Ovary (tissue), 9 donors: ENCODE measurements around the gene CFAP100. TPM values are rescaled to one million over a fixed set of nuclear protein-coding genes. Genes with fewer than 3 reads are reported as not detected.

Experiments used
- DNase-seq, 5 donors: peaks; one replicate each; pipeline ENCODE4 v3.0.0-alpha.2; 2019 to 2020
- H3K27ac ChIP-seq, 2 donors: fragments of 200-600 bp; one replicate each; pipeline versions ENCODE4 v1.5.1 to v1.8.0; 2019 to 2022
- H3K27me3 ChIP-seq: fragments of 200-600 bp; one replicate; pipeline ENCODE4 v1.8.0; 2022
- H3K36me3 ChIP-seq: fragments of 200-600 bp; sonication (generic); one replicate; pipeline ENCODE4 v1.5.1; 2019
- H3K4me1 ChIP-seq: one replicate; pipeline ENCODE4 v1.8.1; 2013; ENCODE audit warnings: mild to moderate bottlenecking, moderate library complexity; ENCODE audit not compliant: insufficient read depth
- H3K4me3 ChIP-seq: fragments of 200-600 bp; sonication (generic); one replicate; pipeline ENCODE4 v1.5.1; 2017
- H3K9me3 ChIP-seq, 2 donors: fragments of 200-600 bp in 1 of 2; sonication (generic) in 1 of 2; one replicate each; pipeline versions ENCODE4 v1.5.1 to v1.8.1; 2013 to 2019; ENCODE audit warnings: mild to moderate bottlenecking in 1 of 2, moderate library complexity in 1 of 2
- EP300 ChIP-seq: sonication (generic); formaldehyde crosslinking; IDR thresholded peaks from one replicate; pipeline ENCODE4 v1.6.1; 2017; ENCODE audit warnings: antibody characterized with exemption
- POLR2A ChIP-seq: fragments of 450-650 bp; IDR thresholded peaks from one replicate; pipeline ENCODE4 v1.6.1; 2017; ENCODE audit warnings: antibody characterized with exemption, mild to moderate bottlenecking, moderate library complexity
- whole genome bisulfite sequencing, 3 donors: extraction: QIAGEN DNeasy Blood & Tissue Kit in 1 of 3; methylation state at CpG; one replicate each; pipeline versions ENCODE4 v1.1.5 to v1.1.7; 2013 to 2017; 5-methylcytosine and 5-hydroxymethylcytosine counted together
- intact Hi-C, 4 donors: fragments of 100-400 bp; cut with DNase I; formaldehyde crosslinking; loops; one replicate each; pipeline versions ENCODE4 v1.11.0 to v1.15.1; 2022 to 2023
- polyA plus RNA-seq, 2 donors: library from polyadenylated mRNA; stranded (reverse); fragments of 200-250 nt in 1 of 2; fragments of 350-450 nt in 1 of 2; fragmentation: Illumina TruSeq in 1 of 2; extraction: RNeasy Lipid Tissue Mini Kit (QIAGEN cat#74804) in 1 of 2; gene quantifications; one replicate each; pipeline ENCODE4 v1.2.3, GENCODE V29; 2013 to 2014
- total RNA-seq, 7 donors: library from RNA; depleted of rRNA in 2 of 7; stranded (reverse); fragments of >200 nt in 2 of 7; fragmentation: NEBNext Ultra II Directional in 3 of 7; extraction: Animal tissue kit (Norgen Biotek cat#: 25700) in 3 of 7; gene quantifications; one replicate each; pipeline versions ENCODE4 v1.1.0 to v1.2.4, GENCODE V29; 2016 to 2023
- TF ChIP-seq, protein P1 (sequence below), 3 donors: fragments of 450-650 bp in 2 of 3; fragments of 200-600 bp in 1 of 3; IDR thresholded peaks; one replicate each; pipeline versions ENCODE4 v1.5.1 to v1.8.0; 2016 to 2022; ENCODE audit warnings: antibody characterized with exemption in 3 of 3, mild to moderate bottlenecking in 1 of 3
- donor health status: DM: no; HTN: no; CAD: no; lungs with moderate emphysema.
- donor health status: DM: no; HTN: no; CAD: no.
- donor health status: Bipolar disorder and iron deficiency.
- donor health status: DM: yes; HTN: yes; CAD: no.
- donor health status: DM: no; HTN: no; CAD: no.
- donor health status: DM: yes; HTN: yes; CAD: no.

Gene CFAP100
- total and polyA plus RNA-seq, 9 donors: 0.06 to 21.3 (median 1.6) TPM; not detected in 3

DNA sequence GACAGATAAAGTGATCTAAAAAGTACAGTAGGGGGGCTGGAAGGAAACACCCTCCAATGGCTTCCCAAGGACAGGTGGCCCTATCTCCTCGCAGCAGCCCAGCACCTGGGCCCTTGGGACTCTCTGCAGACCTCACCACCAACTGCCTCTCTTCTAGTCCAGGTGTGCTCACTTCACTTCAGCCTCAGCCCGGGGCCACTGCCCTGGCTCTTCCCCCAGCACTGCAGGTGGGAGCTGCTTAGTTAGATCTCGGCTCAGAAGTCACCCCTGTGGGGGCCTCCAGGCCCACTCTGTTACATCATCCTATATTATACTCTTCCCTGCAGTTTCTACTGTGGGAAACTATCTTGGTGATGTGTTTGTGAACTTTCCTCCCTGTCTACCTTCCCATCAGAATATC is 39.5 kb upstream of the CFAP100 start:
- H3K4me1 ChIP-seq: peaks cover 30% of the 10 kb centered on the region
- H3K9me3 ChIP-seq: no peaks in the 10 kb centered on the region
- no peaks in the 10 kb centered on the region for H3K36me3 ChIP-seq
- peak overlapping the region; percentile 33 to 95 for H3K27ac ChIP-seq
- intact Hi-C loops: loop anchor here in 3 of 4 donors (5.0 kb wide), 2 partner anchors 88 to 122 kb away; partner anchors contain the start of gene ZXDC (in 1 of the 3)
- WGBS, 3 donors: 30 to 50% (median 35%) methylated on average over 3 of the region's 3 CpGs
- no peaks in the 10 kb centered on the region for H3K27me3 ChIP-seq
- DNase-seq: peak in 4 of 5 donors; percentile 27 to 52 (median 34)
- H3K4me3 ChIP-seq: peak overlapping the region; percentile 91
- no peak for TF ChIP-seq POLR2A
- TF ChIP-seq, protein P1, sequence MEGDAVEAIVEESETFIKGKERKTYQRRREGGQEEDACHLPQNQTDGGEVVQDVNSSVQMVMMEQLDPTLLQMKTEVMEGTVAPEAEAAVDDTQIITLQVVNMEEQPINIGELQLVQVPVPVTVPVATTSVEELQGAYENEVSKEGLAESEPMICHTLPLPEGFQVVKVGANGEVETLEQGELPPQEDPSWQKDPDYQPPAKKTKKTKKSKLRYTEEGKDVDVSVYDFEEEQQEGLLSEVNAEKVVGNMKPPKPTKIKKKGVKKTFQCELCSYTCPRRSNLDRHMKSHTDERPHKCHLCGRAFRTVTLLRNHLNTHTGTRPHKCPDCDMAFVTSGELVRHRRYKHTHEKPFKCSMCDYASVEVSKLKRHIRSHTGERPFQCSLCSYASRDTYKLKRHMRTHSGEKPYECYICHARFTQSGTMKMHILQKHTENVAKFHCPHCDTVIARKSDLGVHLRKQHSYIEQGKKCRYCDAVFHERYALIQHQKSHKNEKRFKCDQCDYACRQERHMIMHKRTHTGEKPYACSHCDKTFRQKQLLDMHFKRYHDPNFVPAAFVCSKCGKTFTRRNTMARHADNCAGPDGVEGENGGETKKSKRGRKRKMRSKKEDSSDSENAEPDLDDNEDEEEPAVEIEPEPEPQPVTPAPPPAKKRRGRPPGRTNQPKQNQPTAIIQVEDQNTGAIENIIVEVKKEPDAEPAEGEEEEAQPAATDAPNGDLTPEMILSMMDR (IDR thresholded peaks at IDR 0.05): no peak
- TF ChIP-seq EP300: no peak

DNA sequence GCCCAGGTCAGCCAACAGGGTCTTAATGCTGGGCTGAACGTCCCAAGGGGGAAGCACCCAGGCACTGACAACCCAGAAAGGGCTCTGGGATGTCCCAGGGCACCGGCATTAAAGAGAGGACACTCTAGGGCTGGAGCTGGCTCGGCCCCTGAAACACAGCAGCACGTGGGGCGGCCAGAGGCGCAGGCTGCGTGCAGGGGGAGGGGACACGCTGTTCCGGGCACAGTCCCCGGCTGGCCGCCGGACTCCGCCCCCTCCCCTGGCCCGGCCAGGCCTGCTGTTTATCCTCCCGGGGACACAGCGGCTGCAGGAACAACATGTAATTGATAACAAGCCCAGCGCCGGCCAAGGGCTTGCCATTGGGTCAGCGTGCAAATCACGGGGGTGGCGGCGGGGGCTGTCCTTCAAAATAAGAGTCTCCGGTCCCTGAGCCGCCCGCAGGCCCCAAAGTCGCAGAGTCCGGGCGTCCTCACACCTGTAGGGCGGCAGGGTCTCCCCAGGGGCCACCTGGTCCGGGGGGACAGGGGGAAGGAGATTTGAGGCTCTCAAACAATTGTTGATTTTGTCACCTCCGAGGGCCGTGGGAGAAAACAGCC is 38.8 kb upstream of the CFAP100 start:
- H3K4me1 ChIP-seq: peaks cover 30% of the 10 kb centered on the region
- TF ChIP-seq, protein P1 (IDR thresholded peaks at IDR 0.05): peak in 2 of 3 donors; percentile 26 to 49
- TF ChIP-seq EP300 (peak; percentile 96), POLR2A (peak; percentile 70)
- DNase-seq: peak; percentile 95 to 99 (median 98)
- intact Hi-C loops: loop anchor here in 3 of 4 donors (2.0 to 5.0 kb wide), 4 partner anchors 33 to 121 kb away; partner anchors contain the start of gene ZXDC (in 1 of the 3)
- peak overlapping the region; percentile 91 for H3K4me3 ChIP-seq
- no peaks in the 10 kb centered on the region for H3K9me3 ChIP-seq
- H3K27ac ChIP-seq: peak overlapping the region; percentile 95 to 99
- no peaks in the 10 kb centered on the region for H3K36me3 ChIP-seq
- 0% methylated on average over 31 to 32 of the region's 32 CpGs for WGBS, 3 donors
- H3K27me3 ChIP-seq: no peaks in the 10 kb centered on the region

DNA sequence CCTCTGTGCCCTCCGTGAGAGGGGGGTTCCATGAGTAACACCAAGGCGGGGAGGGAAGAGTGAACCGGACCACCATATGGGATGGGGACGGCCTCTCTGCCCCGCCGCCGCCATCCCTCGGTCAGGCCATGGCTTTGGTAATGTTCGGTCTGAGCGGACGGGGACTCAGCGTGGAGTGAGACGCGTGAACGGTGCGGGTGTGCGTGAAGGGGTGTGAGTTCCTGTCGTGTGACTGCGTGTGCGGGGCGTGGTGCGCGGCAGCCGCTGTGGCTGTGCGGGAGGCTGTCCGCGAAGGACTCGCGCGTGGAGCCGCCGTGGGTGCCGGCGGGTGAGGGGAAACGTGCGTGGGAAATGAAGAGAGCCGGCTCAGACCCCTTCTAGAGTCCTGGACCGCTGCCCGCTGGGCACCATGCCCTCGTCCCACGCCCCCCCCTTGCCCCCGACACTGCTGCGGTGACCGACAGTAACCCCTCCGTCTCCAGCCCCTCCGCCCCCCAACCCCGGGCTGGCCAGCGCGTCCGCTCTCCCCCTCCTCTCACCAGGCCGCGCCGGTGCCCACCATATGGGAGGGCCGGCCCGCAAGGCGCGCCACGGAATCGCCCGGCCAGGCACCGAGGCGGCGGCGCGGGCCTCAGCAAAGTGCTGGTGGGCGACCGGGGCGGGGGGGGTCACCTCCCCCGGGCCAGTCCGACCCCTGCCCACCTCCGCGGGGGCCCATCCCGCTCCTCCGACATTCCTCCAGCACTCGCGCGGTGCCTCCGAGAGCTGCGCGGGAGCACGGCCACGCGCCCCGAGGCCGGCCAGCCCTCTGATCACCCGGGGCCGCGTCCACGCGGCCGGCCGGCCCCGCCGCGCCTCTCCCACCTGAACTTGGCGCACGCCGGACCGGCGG is 38.1 kb upstream of the CFAP100 start:
- 1% methylated on average over 41 to 100 of the region's 100 CpGs for WGBS, 3 donors
- peak; percentile 61 to 83 (median 74) for DNase-seq
- TF ChIP-seq POLR2A (no peak), EP300 (no peak)
- TF ChIP-seq, protein P1 (IDR thresholded peaks at IDR 0.05): no peak
- H3K36me3 ChIP-seq: no peaks in the 10 kb centered on the region
- H3K27ac ChIP-seq: peak overlapping the region; percentile 95 to 99
- intact Hi-C loops: loop anchor here in 3 of 4 donors (2.0 to 5.0 kb wide), 4 partner anchors 32 to 121 kb away; partner anchors contain the start of gene ZXDC (in 1 of the 3)
- H3K4me3 ChIP-seq: peak overlapping the region; percentile 91
- H3K27me3 ChIP-seq: no peaks in the 10 kb centered on the region
- peaks cover 27% of the 10 kb centered on the region for H3K4me1 ChIP-seq
- H3K9me3 ChIP-seq: no peaks in the 10 kb centered on the region

DNA sequence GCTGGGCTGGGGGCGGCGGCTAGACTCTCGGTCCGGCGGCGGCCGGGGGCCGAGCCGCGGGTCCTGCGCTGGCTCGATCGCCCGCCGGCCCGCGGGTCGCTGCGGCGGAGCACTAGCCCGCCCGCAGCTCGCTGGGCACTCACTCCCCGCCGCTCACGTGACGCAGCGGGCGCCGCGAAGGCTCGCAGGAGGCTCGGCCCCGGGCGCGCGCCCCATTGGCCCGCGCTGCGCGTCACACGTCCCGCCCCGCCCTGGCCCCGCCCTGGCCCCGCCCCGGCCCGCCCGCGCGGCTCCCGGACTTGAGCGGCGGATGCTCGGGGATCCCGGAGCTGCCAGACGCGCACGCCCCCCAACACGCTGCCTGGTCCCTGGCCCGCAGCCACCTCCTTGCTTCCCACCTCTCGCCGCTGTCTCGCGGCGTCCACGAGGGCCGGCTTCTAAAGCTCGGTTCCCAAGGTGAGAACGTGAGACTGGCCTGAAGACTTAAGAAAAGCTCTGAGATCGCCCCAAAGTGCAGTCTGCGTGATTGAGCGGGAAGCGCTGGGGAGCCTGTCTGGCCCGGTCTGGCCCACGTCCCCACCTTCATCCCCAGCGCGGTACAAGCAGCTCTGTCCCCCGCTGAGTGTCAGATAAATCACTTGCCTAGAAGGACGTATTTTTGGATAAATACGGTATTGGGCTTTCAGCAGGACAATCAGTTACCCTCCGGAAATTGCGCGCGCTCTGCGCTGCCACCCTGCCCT is 37.2 kb upstream of the CFAP100 start, which contains the start of gene KLF15:
Gene KLF15 (minus strand): TSS at position 114 of the 743 bp plus-strand sequence. CDS start 4,486 bp downstream, outside the sequence.
- Histone ChIP-seq H3K27me3 (no peaks in the 10 kb centered on the region), H3K4me3 (peak within 1 kb of the TSS; percentile 91), H3K9me3 (no peaks in the 10 kb centered on the region), H3K4me1 (peaks cover 23% of the 10 kb centered on the region), H3K36me3 (no peaks in the 10 kb centered on the region), H3K27ac (peak within 1 kb of the TSS; percentile 95 to 99)
- 0% methylated on average over 28 to 86 of the region's 86 CpGs for WGBS, 3 donors
- DNase-seq: peak; percentile 87 to 95 (median 92)
- TF ChIP-seq EP300 (no peak), POLR2A (peak; percentile 85)
- TF ChIP-seq, protein P1 (IDR thresholded peaks at IDR 0.05): no peak
- intact Hi-C loops: loop anchor here in 3 of 4 donors (2.0 to 5.0 kb wide), 4 partner anchors 31 to 120 kb away; partner anchors contain the start of gene ZXDC (in 1 of the 3)
